ENCODE results near the gene SORCS2. TPM values are rescaled to one million over a fixed set of nuclear protein-coding genes. Genes with fewer than 3 reads are reported as not detected.

The SORCS2 gene
- total and polyA plus RNA-seq, 4 donors: 2.2 to 7.7 (median 2.5) TPM

DNA sequence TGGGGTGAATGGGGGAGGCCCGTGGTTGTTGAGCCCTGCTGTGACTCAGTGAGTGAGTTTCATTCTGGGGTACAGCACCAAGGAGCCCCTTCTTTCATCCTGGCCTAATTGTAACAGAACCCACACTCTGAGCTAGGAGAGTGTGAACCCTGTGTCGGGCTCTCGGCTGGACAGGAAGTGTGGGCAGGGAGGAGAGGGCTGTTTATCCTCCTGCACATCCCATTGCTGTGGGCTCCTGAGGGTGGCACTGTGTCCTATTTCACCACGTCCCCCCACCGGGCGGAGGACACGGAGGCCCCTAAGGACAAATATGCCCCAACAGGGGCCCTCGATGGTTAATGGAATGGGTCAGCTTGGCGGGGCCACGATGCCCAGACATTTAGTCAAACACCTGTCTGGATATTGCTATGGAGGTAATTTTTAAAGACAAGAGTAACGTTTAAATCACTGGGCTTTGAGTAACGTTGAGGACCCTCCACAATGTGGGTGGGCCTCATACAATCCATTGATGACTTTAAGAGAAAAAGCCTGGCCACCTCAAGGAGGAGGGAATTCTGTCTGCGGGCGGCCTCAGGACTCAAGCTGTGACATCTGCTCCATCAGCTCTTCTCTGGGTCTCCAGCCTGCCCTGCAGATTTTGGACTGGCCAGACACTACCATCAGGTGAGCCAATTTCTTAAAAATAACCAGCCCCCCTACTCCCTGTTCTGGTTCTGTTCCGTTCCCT lies 46.1 kb upstream of the SORCS2 start:
- DNase-seq: no peak
- TF ChIP-seq, protein P1, sequence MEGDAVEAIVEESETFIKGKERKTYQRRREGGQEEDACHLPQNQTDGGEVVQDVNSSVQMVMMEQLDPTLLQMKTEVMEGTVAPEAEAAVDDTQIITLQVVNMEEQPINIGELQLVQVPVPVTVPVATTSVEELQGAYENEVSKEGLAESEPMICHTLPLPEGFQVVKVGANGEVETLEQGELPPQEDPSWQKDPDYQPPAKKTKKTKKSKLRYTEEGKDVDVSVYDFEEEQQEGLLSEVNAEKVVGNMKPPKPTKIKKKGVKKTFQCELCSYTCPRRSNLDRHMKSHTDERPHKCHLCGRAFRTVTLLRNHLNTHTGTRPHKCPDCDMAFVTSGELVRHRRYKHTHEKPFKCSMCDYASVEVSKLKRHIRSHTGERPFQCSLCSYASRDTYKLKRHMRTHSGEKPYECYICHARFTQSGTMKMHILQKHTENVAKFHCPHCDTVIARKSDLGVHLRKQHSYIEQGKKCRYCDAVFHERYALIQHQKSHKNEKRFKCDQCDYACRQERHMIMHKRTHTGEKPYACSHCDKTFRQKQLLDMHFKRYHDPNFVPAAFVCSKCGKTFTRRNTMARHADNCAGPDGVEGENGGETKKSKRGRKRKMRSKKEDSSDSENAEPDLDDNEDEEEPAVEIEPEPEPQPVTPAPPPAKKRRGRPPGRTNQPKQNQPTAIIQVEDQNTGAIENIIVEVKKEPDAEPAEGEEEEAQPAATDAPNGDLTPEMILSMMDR (IDR thresholded peaks at IDR 0.05; ENCODE audit: control extremely low read depth, extremely low read depth): no peak
- Histone ChIP-seq H3K4me3 (no peak overlapping the region), H3K9me3 (ENCODE audit: control insufficient read depth in 4 of 4, insufficient read depth in 3 of 4, low read length in 3 of 4) (no peaks in the 10 kb centered on the region), H3K9ac (ENCODE audit: insufficient read depth in 1 of 2, low read length in 2 of 2) (no peak overlapping the region), H3K27ac (ENCODE audit: low read depth in 1 of 2, low read length in 1 of 2) (no peak overlapping the region), H3K4me1 (ENCODE audit: control insufficient read depth in 5 of 5, insufficient read depth in 5 of 5, low read length in 5 of 5) (peaks cover 0 to 4% (median 0%) of the 10 kb centered on the region in 5 donors), H3K27me3 (ENCODE audit: control insufficient read depth in 3 of 3, insufficient read depth in 3 of 3, low read length in 2 of 3) (no peaks in the 10 kb centered on the region), H3K36me3 (ENCODE audit: control insufficient read depth in 4 of 4, insufficient read depth in 4 of 4, low read length in 4 of 4) (no peaks in the 10 kb centered on the region)
- 69% methylated on average over 15 of the region's 15 CpGs for WGBS, 2 donors
- no peak for ATAC-seq (ENCODE audit: insufficient read depth, low FRiP score)

DNA sequence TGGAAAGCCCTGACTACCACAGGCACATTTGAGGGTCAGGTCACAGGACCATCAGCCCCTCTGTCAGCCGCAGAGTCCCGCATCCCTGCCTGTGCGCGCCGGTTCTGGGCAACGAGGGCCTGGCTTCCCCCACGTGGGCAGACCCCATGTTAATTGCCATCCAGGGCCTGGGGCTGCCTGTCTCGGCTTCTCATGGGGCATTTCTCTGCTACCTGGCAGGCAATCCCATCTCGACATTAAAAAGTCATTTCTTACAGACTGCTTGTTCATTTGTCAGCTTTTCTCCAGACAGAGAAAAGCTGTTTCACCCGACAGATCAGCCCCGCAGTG lies 45.6 kb upstream of the SORCS2 start:
- Histone ChIP-seq H3K27me3 (ENCODE audit: control insufficient read depth in 3 of 3, insufficient read depth in 3 of 3, low read length in 2 of 3) (no peaks in the 10 kb centered on the region), H3K4me1 (ENCODE audit: control insufficient read depth in 5 of 5, insufficient read depth in 5 of 5, low read length in 5 of 5) (peaks cover 0 to 4% (median 0%) of the 10 kb centered on the region in 5 donors), H3K4me3 (no peak overlapping the region), H3K36me3 (ENCODE audit: control insufficient read depth in 4 of 4, insufficient read depth in 4 of 4, low read length in 4 of 4) (no peaks in the 10 kb centered on the region), H3K9me3 (ENCODE audit: control insufficient read depth in 4 of 4, insufficient read depth in 3 of 4, low read length in 3 of 4) (no peaks in the 10 kb centered on the region), H3K27ac (ENCODE audit: low read depth in 1 of 2, low read length in 1 of 2) (no peak overlapping the region), H3K9ac (ENCODE audit: insufficient read depth in 1 of 2, low read length in 2 of 2) (no peak overlapping the region)
- 70 to 72% methylated on average over 11 of the region's 11 CpGs for WGBS, 2 donors
- no peak for DNase-seq
- ATAC-seq (ENCODE audit: insufficient read depth, low FRiP score): no peak
- TF ChIP-seq, protein P1 (IDR thresholded peaks at IDR 0.05; ENCODE audit: control extremely low read depth, extremely low read depth): no peak

DNA sequence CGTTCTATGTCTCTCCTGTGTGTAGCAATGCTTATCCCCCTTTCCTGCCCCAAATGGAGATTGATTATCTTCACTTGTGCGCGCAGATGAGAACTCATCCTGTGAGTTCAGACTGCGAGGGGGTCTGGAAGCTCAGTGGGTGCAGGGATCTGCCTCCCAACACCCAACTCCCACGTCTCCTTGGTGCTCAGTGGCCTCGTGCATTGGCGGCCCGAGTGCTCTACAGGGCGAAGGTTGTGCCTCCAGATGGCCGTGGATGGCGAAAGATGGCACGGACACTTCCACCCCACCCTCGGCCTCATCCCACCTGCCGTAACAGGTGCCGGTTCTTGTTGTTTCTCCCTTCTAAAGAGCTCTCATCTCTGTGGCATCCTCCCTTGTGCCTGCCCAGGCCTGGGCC lies 45.1 kb upstream of the SORCS2 start:
- H3K27ac ChIP-seq (ENCODE audit: low read depth in 1 of 2, low read length in 1 of 2): no peak overlapping the region
- H3K36me3 ChIP-seq (ENCODE audit: control insufficient read depth in 4 of 4, insufficient read depth in 4 of 4, low read length in 4 of 4): no peaks in the 10 kb centered on the region
- no peak overlapping the region for H3K9ac ChIP-seq (ENCODE audit: insufficient read depth in 1 of 2, low read length in 2 of 2)
- DNase-seq (no peak), ATAC-seq (ENCODE audit: insufficient read depth, low FRiP score) (no peak)
- TF ChIP-seq, protein P1 (IDR thresholded peaks at IDR 0.05; ENCODE audit: control extremely low read depth, extremely low read depth): no peak
- H3K27me3 ChIP-seq (ENCODE audit: control insufficient read depth in 3 of 3, insufficient read depth in 3 of 3, low read length in 2 of 3): no peaks in the 10 kb centered on the region
- no peaks in the 10 kb centered on the region for H3K9me3 ChIP-seq (ENCODE audit: control insufficient read depth in 4 of 4, insufficient read depth in 3 of 4, low read length in 3 of 4)
- no peak overlapping the region for H3K4me3 ChIP-seq
- 81 to 87% methylated on average over 15 of the region's 15 CpGs for WGBS, 2 donors
- H3K4me1 ChIP-seq (ENCODE audit: control insufficient read depth in 5 of 5, insufficient read depth in 5 of 5, low read length in 5 of 5): peaks cover 0 to 4% (median 0%) of the 10 kb centered on the region in 5 donors
